Stomach (tissue), 9 donors: ENCODE results near the gene DGKD. TPM values are rescaled to one million over a fixed set of nuclear protein-coding genes. Genes with fewer than 3 reads are reported as not detected.
A peak's percentile ranks its signal among the peaks of the same experiment; 100 is the strongest.

Source experiments
- DNase-seq, 2 donors: peaks; one replicate each; pipeline versions ENCODE4 v3.0.0 to v3.0.0-alpha.2; 2013 to 2019
- H3K27ac ChIP-seq, 5 donors: fragments of 200-600 bp in 4 of 5; sonication (generic) in 4 of 5; one replicate each; pipeline ENCODE4 v1.5.1; 2013 to 2019; ENCODE audit warnings: mild to moderate bottlenecking in 1 of 5, moderate library complexity in 1 of 5
- H3K27me3 ChIP-seq, 3 donors: fragments of 200-600 bp; sonication (generic); one replicate each; pipeline ENCODE4 v1.5.1; 2017 to 2019; ENCODE audit warnings: mixed run types in 1 of 3
- H3K36me3 ChIP-seq, 4 donors: fragments of 200-600 bp; sonication (generic); 1 replicate in 3 of 4; 2 replicates in 1 of 4; pipeline ENCODE4 v1.5.1; 2016 to 2019
- H3K4me1 ChIP-seq, 4 donors: fragments of 200-600 bp; sonication (generic); one replicate each; pipeline ENCODE4 v1.5.1; 2016 to 2019
- H3K4me3 ChIP-seq, 4 donors: fragments of 200-600 bp; sonication (generic) in 3 of 4; one replicate each; pipeline ENCODE4 v1.5.1; 2016 to 2019; ENCODE audit warnings: mild to moderate bottlenecking in 1 of 4
- H3K9me3 ChIP-seq, 4 donors: fragments of 200-600 bp; sonication (generic); one replicate each; pipeline ENCODE4 v1.5.1; 2016 to 2019
- CTCF ChIP-seq, 7 experiments: fragments of 450-650 bp in 4 of 7; fragments of 200-600 bp in 3 of 7; sonication (generic) in 3 of 7; IDR thresholded peaks; one replicate each; pipeline ENCODE4 v1.5.1; 2016 to 2019; ENCODE audit warnings: antibody characterized with exemption in 7 of 7, control low read depth in 2 of 7, mild to moderate bottlenecking in 1 of 7
- EP300 ChIP-seq: sonication (generic); formaldehyde crosslinking; IDR thresholded peaks from one replicate; pipeline ENCODE4 v1.6.1; 2017; ENCODE audit warnings: antibody characterized with exemption
- POLR2A ChIP-seq, 4 donors: fragments of 450-650 bp; IDR thresholded peaks; one replicate each; pipeline ENCODE4 v1.6.1; 2016; ENCODE audit warnings: antibody characterized with exemption in 4 of 4, control low read depth in 2 of 4, mild to moderate bottlenecking in 1 of 4, moderate library complexity in 1 of 4
- POLR2AphosphoS5 ChIP-seq, 3 donors: sonication (generic); formaldehyde crosslinking; IDR thresholded peaks; one replicate each; pipeline ENCODE4 v1.6.1; 2016; ENCODE audit warnings: antibody characterized with exemption in 3 of 3
- WGBS, 5 donors: extraction: QIAGEN DNeasy Blood & Tissue Kit in 3 of 5; methylation state at CpG; one replicate each; pipeline versions ENCODE4 v1.1.5 to v1.1.7; 2013 to 2018; 5-methylcytosine and 5-hydroxymethylcytosine counted together
- intact Hi-C: fragments of 100-400 bp; cut with DNase I; formaldehyde crosslinking; loops from one replicate; pipeline ENCODE4 v1.15.1; 2023; ENCODE audit warnings: low total_unique reads
- polyA plus RNA-seq, 3 donors: library from polyadenylated mRNA; stranded (reverse); fragments of 200-250 nt; gene quantifications; one replicate each; pipeline ENCODE4 v1.2.3, GENCODE V29; 2013
- total RNA-seq, 5 donors: library from RNA; depleted of rRNA; stranded (reverse); fragments of >200 nt; gene quantifications; one replicate each; pipeline versions ENCODE4 v1.1.0 to v1.2.3, GENCODE V29; 2014 to 2016
- donor health status: healthy with polysubstance abuse.
- donor health status: Bipolar disorder and iron deficiency.
- donor health status: healthy.

Gene DGKD
- total and polyA plus RNA-seq, 8 donors: 21.9 to 471 (median 202) TPM

GRCh38 chr2:233464056-233464455 is 109.8 kb downstream of the DGKD start:
- Histone ChIP-seq H3K4me1 (peaks cover 10 to 52% (median 26%) of the 10 kb centered on the region in 4 donors), H3K27me3 (no peaks in the 10 kb centered on the region), H3K9me3 (no peaks in the 10 kb centered on the region), H3K36me3 (peaks cover 85 to 100% (median 100%) of the 10 kb centered on the region in 4 donors), H3K27ac (peak overlapping the region; percentile 26 to 74 (median 62)), H3K4me3 (no peak overlapping the region)
- DNase-seq: no peak
- no peak for TF ChIP-seq CTCF (IDR thresholded peaks at IDR 0.05)
- TF ChIP-seq POLR2AphosphoS5 (IDR thresholded peaks at IDR 0.05): no peak
- no peak for TF ChIP-seq POLR2A (IDR thresholded peaks at IDR 0.05)
- no peak for TF ChIP-seq EP300
- intact Hi-C loops: no loop called here
- 59 to 89% (median 73%) methylated on average over 19 of the region's 19 CpGs for WGBS, 5 donors

- WGBS, 5 donors: 55 to 75% (median 67%) methylated on average over 16 of the region's 16 CpGs
- Histone ChIP-seq H3K36me3 (peaks cover 84 to 100% (median 100%) of the 10 kb centered on the region in 4 donors), H3K9me3 (no peaks in the 10 kb centered on the region), H3K27ac (peak overlapping the region; percentile 31 to 74 (median 62)), H3K4me3 (no peak overlapping the region), H3K27me3 (no peaks in the 10 kb centered on the region), H3K4me1 (peaks cover 16 to 52% (median 31%) of the 10 kb centered on the region in 4 donors)
- peak; percentile 62 to 71 for DNase-seq
- intact Hi-C loops: no loop called here
- TF ChIP-seq POLR2A (IDR thresholded peaks at IDR 0.05) (no peak), POLR2AphosphoS5 (IDR thresholded peaks at IDR 0.05) (peak in 2 of 3 donors; percentile 14 to 40)
These were observed 110.4 kb downstream of the DGKD start for GRCh38 chr2:233464531-233465240.

GRCh38 chr2:233466991-233467603 is 112.8 kb downstream of the DGKD start:
- TF ChIP-seq CTCF (IDR thresholded peaks at IDR 0.05) (no peak), POLR2A (IDR thresholded peaks at IDR 0.05) (no peak), EP300 (no peak), POLR2AphosphoS5 (IDR thresholded peaks at IDR 0.05) (no peak)
- H3K9me3 ChIP-seq: no peaks in the 10 kb centered on the region
- H3K4me1 ChIP-seq: peaks cover 8 to 49% (median 24%) of the 10 kb centered on the region in 4 donors
- peaks cover 78 to 100% (median 100%) of the 10 kb centered on the region in 4 donors for H3K36me3 ChIP-seq
- H3K27ac ChIP-seq: peak overlapping the region in 4 of 5 donors; percentile 3 to 27 (median 12)
- DNase-seq: peak in 1 of 2 donors; percentile 20
- intact Hi-C loops: no loop called here
- no peak overlapping the region for H3K4me3 ChIP-seq
- no peaks in the 10 kb centered on the region for H3K27me3 ChIP-seq
- 77 to 93% (median 80%) methylated on average over 20 of the region's 20 CpGs for WGBS, 5 donors

- Histone ChIP-seq H3K36me3 (peaks cover 67 to 100% (median 100%) of the 10 kb centered on the region in 4 donors), H3K27ac (peak overlapping the region in 3 of 5 donors; percentile 3 to 81 (median 76))
- intact Hi-C loops: no loop called here
These were observed 113.9 kb downstream of the DGKD start for GRCh38 chr2:233468047-233468740.

More at GRCh38 chr2:233468047-233468740, 113.9 kb downstream of the DGKD start:
- peaks cover 8 to 38% (median 23%) of the 10 kb centered on the region in 4 donors for H3K4me1 ChIP-seq
- H3K4me3 ChIP-seq: no peak overlapping the region
- no peaks in the 10 kb centered on the region for H3K9me3 ChIP-seq
- TF ChIP-seq POLR2A (IDR thresholded peaks at IDR 0.05) (no peak), POLR2AphosphoS5 (IDR thresholded peaks at IDR 0.05) (no peak), EP300 (no peak), CTCF (IDR thresholded peaks at IDR 0.05) (no peak)
- 71 to 91% (median 85%) methylated on average over 13 to 22 of the region's 22 CpGs for WGBS, 5 donors
- H3K27me3 ChIP-seq: no peaks in the 10 kb centered on the region
- peak in 1 of 2 donors; percentile 25 for DNase-seq
